Stimulated activated CD8-positive, alpha-beta memory T cell treated with anti-CD3 and anti-CD28 coated beads, Interleukin-2, amount 100 ng/mL, for 48 hours (primary cell): Measurements from ENCODE around the gene RAD51AP1.

Source experiments
- DNase-seq, 2 donors: peaks; one replicate each; pipeline ENCODE4 v3.0.0-alpha.2; 2020; ENCODE audit warnings: low read depth in 2 of 2

The RAD51AP1 gene

GRCh38 chr12:4545195-4545594, 6.5 kb downstream of the RAD51AP1 start:
- no peak for DNase-seq

- no peak for DNase-seq
These were observed 13.5 kb downstream of the RAD51AP1 start for GRCh38 chr12:4552191-4552590.

- DNase-seq = no peak
These were observed 15.3 kb downstream of the RAD51AP1 start for GRCh38 chr12:4553943-4554342.

GRCh38 chr12:4555804-4556203, 17.1 kb downstream of the RAD51AP1 start:
- no peak for DNase-seq

- no peak for DNase-seq
These were observed 18.2 kb downstream of the RAD51AP1 start for GRCh38 chr12:4556735-4557530.

- no peak for DNase-seq
These were observed 18.9 kb downstream of the RAD51AP1 start for GRCh38 chr12:4557586-4557985.

- no peak for DNase-seq
These were observed 19.5 kb downstream of the RAD51AP1 start for GRCh38 chr12:4558171-4558570.

GRCh38 chr12:4562034-4562657, 23.5 kb downstream of the RAD51AP1 start, which contains the start of gene DYRK4:
TSS of gene DYRK4 (plus strand) at chr12:4562208. CDS start at chr12:4562246, 38 bp downstream.
- no peak for DNase-seq

GRCh38 chr12:4563336-4563735, 24.6 kb downstream of the RAD51AP1 start:
- DNase-seq = no peak

- no peak for DNase-seq
These were observed 26.1 kb downstream of the RAD51AP1 start for GRCh38 chr12:4564818-4565217.

GRCh38 chr12:4566474-4566873, 27.8 kb downstream of the RAD51AP1 start:
- no peak for DNase-seq

- no peak for DNase-seq
These were observed 28.6 kb downstream of the RAD51AP1 start for GRCh38 chr12:4567073-4567881.

GRCh38 chr12:4569261-4569660, 30.6 kb downstream of the RAD51AP1 start:
- DNase-seq = no peak

- no peak for DNase-seq
These were observed 34.0 kb downstream of the RAD51AP1 start for GRCh38 chr12:4572680-4573079.

- no peak for DNase-seq
These were observed 40.8 kb downstream of the RAD51AP1 start for GRCh38 chr12:4579305-4580102.

- DNase-seq = no peak
These were observed 41.6 kb downstream of the RAD51AP1 start for GRCh38 chr12:4580281-4580688.

GRCh38 chr12:4584281-4584680, 45.6 kb downstream of the RAD51AP1 start:
- DNase-seq = no peak

GRCh38 chr12:4584896-4585295, 46.2 kb downstream of the RAD51AP1 start:
- DNase-seq = no peak

- no peak for DNase-seq
These were observed 47.8 kb downstream of the RAD51AP1 start for GRCh38 chr12:4586500-4586899.

- no peak for DNase-seq
These were observed 48.4 kb downstream of the RAD51AP1 start for GRCh38 chr12:4587108-4587507.

GRCh38 chr12:4588916-4589315, 50.2 kb downstream of the RAD51AP1 start:
- DNase-seq = no peak

GRCh38 chr12:4589941-4590340, 51.3 kb downstream of the RAD51AP1 start:
- DNase-seq = no peak
